ENCODE data around the gene CENPVL2.

GRCh38 chrX:51697397-51697796 is 14.8 kb upstream of the CENPVL2 start:
- no peak for TF ChIP-seq CTCF (IDR thresholded peaks at IDR 0.05; ENCODE audit: extremely low read depth in 1 of 2, insufficient read depth in 1 of 2, low read depth in 1 of 2, low read length in 2 of 2)
- no peak for TF ChIP-seq POLR2AphosphoS5 (IDR thresholded peaks at IDR 0.05; ENCODE audit: insufficient read depth, low read depth, low read length)
- TF ChIP-seq GATA2 (IDR thresholded peaks at IDR 0.05; ENCODE audit: insufficient read depth, insufficient read length, low read depth, low read length) = no peak
- TF ChIP-seq POLR2A (IDR thresholded peaks at IDR 0.05; ENCODE audit: low read depth, low read length) = no peak
- TF ChIP-seq JUN (IDR thresholded peaks at IDR 0.05; ENCODE audit: borderline replicate concordance, insufficient read depth, insufficient read length, low read depth) = no peak
- no peak for TF ChIP-seq EZH2 (IDR thresholded peaks at IDR 0.05; ENCODE audit: borderline replicate concordance, low read depth, low read length, severe bottlenecking)
- TF ChIP-seq MAX (IDR thresholded peaks at IDR 0.05; ENCODE audit: insufficient read depth, insufficient read length) = no peak
- TF ChIP-seq FOS (IDR thresholded peaks at IDR 0.05; ENCODE audit: borderline replicate concordance, insufficient read depth, low read length) = no peak

Measured in endothelial cell of umbilical vein (primary cell).